GM13976 (cell line): ENCODE measurements around the gene ATL1.

Experiments used
- DNase-seq: peaks from one replicate; pipeline ENCODE4 v3.0.0; 2012; ENCODE audit warnings: low spot score
- in situ Hi-C: fragments of 300-500 bp; cut with MboI; formaldehyde crosslinking; loops from one replicate; pipeline ENCODE4 v1.12.0; 2022; ENCODE audit warnings: low sequenced_read_pairs, mixed read lengths, inconsistent platforms; ENCODE audit not compliant: unreplicated experiment
- TF ChIP-seq, protein P1 (sequence below): IDR thresholded peaks from 2 replicates; pipeline ENCODE4 v1.5.1; 2012; ENCODE audit warnings: borderline replicate concordance, mild to moderate bottlenecking; ENCODE audit not compliant: insufficient read depth; ENCODE audit errors: extremely low read depth, missing control alignments, control extremely low read depth

Gene ATL1

DNA sequence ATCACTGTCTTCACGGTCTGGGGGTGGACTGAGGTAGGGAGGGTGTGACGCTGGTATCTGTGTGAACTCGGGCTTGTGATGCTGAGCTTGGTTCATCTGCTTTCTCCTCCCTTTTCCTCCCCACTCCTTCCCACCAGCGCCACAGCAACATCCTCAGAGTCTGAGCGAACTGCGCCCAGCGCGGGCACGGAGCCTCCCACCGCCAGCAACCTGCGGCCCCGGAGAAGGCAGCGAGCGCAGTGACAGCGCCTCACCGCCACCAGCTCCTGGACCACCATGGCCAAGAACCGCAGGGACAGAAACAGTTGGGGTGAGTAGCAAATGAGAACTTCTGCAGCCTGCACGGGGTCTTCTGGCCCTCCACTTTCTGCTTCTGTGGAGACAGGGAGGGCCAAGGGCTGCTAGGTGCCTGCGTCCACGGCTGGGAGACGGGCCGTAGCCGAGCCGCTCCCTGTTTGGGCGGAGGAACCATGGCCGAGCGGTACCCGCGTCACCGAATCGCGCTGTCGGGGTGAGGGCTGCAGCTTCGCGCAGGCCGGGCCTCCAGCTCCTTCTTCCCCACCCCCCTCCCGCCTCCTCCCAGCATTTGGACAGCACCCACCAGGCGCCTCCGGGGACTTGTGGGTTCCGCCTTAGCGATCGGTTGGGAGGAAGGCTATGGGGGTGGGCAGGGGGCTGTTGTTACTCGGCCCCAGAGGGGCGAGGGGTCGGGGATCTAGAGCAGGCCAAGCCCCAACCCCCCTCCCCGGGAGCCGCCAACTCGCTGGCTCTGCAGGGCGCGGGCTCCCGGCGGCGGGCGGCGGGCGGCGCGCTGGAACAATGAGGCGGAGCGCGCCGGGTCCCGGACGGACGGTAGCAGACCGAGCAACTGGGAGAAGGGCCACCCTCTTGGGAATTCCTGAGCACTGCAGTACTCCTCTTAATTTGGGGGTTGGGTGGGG lies at the start of gene ATL1:
ATL1 (plus strand) TSS at position 156 of the 941 bp plus-strand sequence; CDS start at position 277, 121 bp downstream.
- TF ChIP-seq, protein P1, sequence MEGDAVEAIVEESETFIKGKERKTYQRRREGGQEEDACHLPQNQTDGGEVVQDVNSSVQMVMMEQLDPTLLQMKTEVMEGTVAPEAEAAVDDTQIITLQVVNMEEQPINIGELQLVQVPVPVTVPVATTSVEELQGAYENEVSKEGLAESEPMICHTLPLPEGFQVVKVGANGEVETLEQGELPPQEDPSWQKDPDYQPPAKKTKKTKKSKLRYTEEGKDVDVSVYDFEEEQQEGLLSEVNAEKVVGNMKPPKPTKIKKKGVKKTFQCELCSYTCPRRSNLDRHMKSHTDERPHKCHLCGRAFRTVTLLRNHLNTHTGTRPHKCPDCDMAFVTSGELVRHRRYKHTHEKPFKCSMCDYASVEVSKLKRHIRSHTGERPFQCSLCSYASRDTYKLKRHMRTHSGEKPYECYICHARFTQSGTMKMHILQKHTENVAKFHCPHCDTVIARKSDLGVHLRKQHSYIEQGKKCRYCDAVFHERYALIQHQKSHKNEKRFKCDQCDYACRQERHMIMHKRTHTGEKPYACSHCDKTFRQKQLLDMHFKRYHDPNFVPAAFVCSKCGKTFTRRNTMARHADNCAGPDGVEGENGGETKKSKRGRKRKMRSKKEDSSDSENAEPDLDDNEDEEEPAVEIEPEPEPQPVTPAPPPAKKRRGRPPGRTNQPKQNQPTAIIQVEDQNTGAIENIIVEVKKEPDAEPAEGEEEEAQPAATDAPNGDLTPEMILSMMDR, result no peak
- peak; percentile 76 for DNase-seq
- in situ Hi-C loops, result no loop called here

DNA sequence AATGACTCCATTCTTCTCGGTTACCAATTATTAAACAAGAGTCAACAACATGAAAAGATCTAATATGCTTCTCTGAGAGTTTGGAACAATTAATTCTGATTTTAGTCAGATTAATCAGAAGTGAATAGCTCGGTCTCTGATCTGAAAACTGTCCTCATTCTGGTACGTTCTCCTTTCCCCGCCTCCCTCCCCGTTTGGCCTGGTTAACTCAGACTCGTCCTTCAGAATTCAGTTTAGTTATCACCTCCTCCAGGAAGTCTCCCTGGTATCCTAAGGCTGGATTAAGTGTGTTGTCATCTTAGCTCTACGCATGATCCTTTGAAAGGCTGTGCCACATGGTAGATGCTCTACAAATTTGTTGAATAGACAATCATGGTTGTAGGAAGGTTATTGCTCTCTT lies 49.8 kb upstream of the ATL1 start:
- TF ChIP-seq, protein P1, result no peak
- DNase-seq, result no peak
- in situ Hi-C loops, result no loop called here

DNA sequence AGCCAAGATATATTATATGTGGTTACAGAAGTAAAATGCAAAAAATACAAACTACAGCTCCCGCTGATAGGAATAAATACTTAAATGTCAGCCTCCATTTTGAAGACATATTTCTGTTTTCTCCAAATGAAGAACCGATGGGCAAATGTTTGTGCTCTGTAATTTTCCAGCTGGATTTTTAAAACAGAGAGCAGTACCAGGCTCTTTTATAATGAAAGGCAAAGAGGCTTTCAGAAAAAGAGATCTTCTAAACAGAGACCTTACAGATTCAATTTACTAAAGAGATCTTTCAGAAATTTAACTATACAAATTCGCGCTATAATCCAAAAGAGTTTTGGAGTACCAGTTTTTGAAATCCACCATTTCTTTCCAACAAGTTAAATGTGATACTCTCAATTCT lies 47.5 kb upstream of the ATL1 start:
- in situ Hi-C loops, result no loop called here
- DNase-seq, result no peak
- TF ChIP-seq, protein P1, result no peak

DNA sequence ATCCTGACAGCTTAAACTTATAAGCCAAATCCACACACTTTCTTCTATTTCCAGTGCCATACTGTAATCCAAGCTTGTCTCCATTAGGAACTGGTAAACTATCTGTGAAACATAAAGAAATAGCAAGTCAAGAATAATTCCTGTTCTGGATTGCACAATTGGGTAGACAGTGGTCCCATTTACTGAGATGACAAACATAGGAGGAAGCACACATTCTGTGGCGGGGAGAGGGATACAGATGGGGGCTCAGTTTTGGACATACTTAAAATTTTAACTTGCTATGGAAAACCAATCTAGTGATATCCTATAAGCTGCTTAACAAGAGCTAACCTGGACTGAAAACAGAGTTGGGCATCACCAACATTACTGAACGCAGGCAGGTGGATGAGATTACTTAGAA lies 43.9 kb upstream of the ATL1 start:
- TF ChIP-seq, protein P1, result no peak
- in situ Hi-C loops, result no loop called here
- DNase-seq, result no peak

DNA sequence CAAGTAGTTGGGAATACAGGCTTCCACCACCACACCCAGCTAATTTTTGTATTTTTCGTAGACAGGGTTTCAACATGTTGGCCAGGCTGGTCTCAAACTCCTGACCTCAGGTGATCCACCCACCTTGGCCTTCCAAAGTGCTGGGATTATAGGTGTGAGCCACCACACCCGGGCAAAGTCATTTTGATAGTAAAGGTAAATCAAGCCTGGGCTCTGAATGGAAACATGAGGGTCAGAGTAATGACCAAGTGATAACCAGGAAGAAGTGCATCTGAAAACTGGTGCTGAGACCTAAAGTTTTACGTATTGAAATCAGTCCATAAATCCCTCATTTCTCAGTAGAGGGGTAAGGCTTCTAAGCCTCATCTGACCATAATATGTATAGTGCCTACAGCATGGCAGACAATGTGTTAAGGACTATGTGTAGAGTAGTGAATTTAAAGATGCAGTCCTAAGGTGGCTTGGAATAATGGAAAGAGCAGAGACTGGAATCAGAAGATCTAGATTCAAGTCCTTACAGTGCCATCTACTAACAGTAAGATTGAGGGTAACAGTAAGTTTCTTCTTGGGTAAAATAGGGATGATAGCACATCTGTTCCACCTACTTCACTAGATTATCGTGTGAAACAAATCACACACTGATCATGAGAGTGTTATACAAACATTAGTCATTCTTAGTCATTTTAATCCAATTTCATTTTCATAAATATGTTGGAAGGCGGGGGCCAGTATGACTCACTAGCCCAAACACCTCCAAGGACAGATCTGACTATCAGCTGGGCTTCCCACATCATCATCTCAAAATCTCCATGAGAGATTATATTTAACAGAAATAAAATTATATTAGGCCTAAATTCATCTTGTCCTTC lies 38.8 kb upstream of the ATL1 start:
- in situ Hi-C loops, result no loop called here
- DNase-seq, result peak; percentile 47
- TF ChIP-seq, protein P1, result no peak

DNA sequence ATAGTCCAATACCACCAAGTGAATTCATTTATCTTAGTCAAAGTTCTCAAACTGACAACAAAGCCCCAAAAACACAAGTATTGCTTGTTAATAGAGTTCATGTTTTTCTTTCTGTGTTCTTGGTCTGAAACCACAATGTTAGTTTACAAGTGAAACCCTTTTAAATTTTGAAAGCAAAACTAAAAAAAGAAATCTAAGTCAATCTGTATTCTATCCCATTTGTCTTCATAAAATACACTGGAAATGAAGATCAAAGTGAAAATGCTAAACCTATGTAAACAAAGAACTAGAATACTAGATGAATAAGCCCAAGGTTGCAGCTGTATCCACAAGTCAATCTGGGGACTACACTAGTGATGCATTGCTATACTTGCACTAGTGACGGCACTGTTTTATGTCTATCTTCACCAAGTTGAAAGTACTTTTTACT lies 38.0 kb upstream of the ATL1 start:
- peak; percentile 32 for DNase-seq
- TF ChIP-seq, protein P1, result no peak
- in situ Hi-C loops, result no loop called here
